ENCODE data around the gene SNX21. TPM values are rescaled to one million over a fixed set of nuclear protein-coding genes. Genes with fewer than 3 reads are reported as not detected.

SNX21 gene
- total RNA-seq, 4 donors from 2014 or later, result 45.9 to 76.3 (median 59.7) TPM

GRCh38 chr20:45863543-45864470, 30.2 kb downstream of the SNX21 start:
- TF ChIP-seq, protein P1, sequence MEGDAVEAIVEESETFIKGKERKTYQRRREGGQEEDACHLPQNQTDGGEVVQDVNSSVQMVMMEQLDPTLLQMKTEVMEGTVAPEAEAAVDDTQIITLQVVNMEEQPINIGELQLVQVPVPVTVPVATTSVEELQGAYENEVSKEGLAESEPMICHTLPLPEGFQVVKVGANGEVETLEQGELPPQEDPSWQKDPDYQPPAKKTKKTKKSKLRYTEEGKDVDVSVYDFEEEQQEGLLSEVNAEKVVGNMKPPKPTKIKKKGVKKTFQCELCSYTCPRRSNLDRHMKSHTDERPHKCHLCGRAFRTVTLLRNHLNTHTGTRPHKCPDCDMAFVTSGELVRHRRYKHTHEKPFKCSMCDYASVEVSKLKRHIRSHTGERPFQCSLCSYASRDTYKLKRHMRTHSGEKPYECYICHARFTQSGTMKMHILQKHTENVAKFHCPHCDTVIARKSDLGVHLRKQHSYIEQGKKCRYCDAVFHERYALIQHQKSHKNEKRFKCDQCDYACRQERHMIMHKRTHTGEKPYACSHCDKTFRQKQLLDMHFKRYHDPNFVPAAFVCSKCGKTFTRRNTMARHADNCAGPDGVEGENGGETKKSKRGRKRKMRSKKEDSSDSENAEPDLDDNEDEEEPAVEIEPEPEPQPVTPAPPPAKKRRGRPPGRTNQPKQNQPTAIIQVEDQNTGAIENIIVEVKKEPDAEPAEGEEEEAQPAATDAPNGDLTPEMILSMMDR (IDR thresholded peaks at IDR 0.05), result no peak
- no peak for TF ChIP-seq POLR2A (IDR thresholded peaks at IDR 0.05)
- no peak for TF ChIP-seq EP300 (IDR thresholded peaks at IDR 0.05)
- no peak for TF ChIP-seq POLR2AphosphoS5 (IDR thresholded peaks at IDR 0.05)
- H3K4me3 ChIP-seq, result no peak overlapping the region
- H3K27me3 ChIP-seq, result no peaks in the 10 kb centered on the region
- no peaks in the 10 kb centered on the region for H3K9me3 ChIP-seq
- no peaks in the 10 kb centered on the region for H3K36me3 ChIP-seq
- WGBS, 2 donors (ENCODE audit: low coverage in 1 of 2), result 81 to 90% methylated on average over 6 to 7 of the region's 7 CpGs
- ATAC-seq, result no peak
- H3K27ac ChIP-seq, result no peak overlapping the region
- peaks cover 0 to 15% (median 0%) of the 10 kb centered on the region in 3 donors for H3K4me1 ChIP-seq

DNA sequence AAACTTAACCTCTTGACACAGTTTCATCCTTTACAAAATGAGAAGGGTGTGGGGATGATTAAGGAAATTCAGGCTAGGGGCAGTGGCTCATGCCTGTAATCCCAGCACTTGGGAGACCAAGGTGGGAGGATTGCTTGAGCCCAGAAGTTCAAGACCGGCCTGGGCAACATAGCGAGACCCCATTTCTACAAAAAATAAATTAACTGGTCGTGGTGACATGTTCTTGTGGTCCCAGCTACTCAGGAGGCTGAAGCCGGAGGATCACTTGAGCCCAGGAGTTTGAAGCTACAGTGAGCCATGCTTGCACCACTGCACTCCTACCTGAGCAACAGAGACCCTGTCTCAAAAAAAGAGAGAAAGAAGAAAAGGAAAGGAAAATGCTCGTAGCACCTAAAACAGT, 32.9 kb downstream of the SNX21 start:
- H3K27ac ChIP-seq, result no peak overlapping the region
- no peak for TF ChIP-seq POLR2A (IDR thresholded peaks at IDR 0.05)
- TF ChIP-seq EP300 (IDR thresholded peaks at IDR 0.05), result no peak
- TF ChIP-seq, protein P1 (IDR thresholded peaks at IDR 0.05), result no peak
- TF ChIP-seq POLR2AphosphoS5 (IDR thresholded peaks at IDR 0.05), result no peak
- peaks cover 0 to 15% (median 0%) of the 10 kb centered on the region in 3 donors for H3K4me1 ChIP-seq
- H3K4me3 ChIP-seq, result no peak overlapping the region
- no peaks in the 10 kb centered on the region for H3K36me3 ChIP-seq
- H3K27me3 ChIP-seq, result no peaks in the 10 kb centered on the region
- no peak for ATAC-seq
- H3K9me3 ChIP-seq, result no peaks in the 10 kb centered on the region
- 96 to 100% methylated on average over 4 of the region's 5 CpGs for WGBS, 2 donors (ENCODE audit: low coverage in 1 of 2)

GRCh38 chr20:45867136-45867818, 33.7 kb downstream of the SNX21 start:
- H3K27me3 ChIP-seq, result no peaks in the 10 kb centered on the region
- H3K4me3 ChIP-seq, result no peak overlapping the region
- peak overlapping the region in 2 of 4 donors; percentile 1 to 29 for H3K27ac ChIP-seq
- H3K4me1 ChIP-seq, result peaks cover 0 to 15% (median 0%) of the 10 kb centered on the region in 3 donors
- no peak for ATAC-seq
- WGBS, 2 donors (ENCODE audit: low coverage in 1 of 2), result 51 to 77% methylated on average over 2 to 6 of the region's 6 CpGs
- peaks cover 0 to under 1% of the 10 kb centered on the region in 2 donors for H3K36me3 ChIP-seq
- H3K9me3 ChIP-seq, result no peaks in the 10 kb centered on the region
- no peak for TF ChIP-seq EP300 (IDR thresholded peaks at IDR 0.05)
- TF ChIP-seq POLR2AphosphoS5 (IDR thresholded peaks at IDR 0.05), result no peak
- no peak for TF ChIP-seq POLR2A (IDR thresholded peaks at IDR 0.05)
- TF ChIP-seq, protein P1 (IDR thresholded peaks at IDR 0.05), result no peak

GRCh38 chr20:45867819-45868176, 34.2 kb downstream of the SNX21 start:
- peaks cover 0 to 15% (median 0%) of the 10 kb centered on the region in 3 donors for H3K4me1 ChIP-seq
- no peak overlapping the region for H3K4me3 ChIP-seq
- peaks cover 0 to 6% of the 10 kb centered on the region in 2 donors for H3K36me3 ChIP-seq
- no peaks in the 10 kb centered on the region for H3K27me3 ChIP-seq
- ATAC-seq, result no peak
- H3K9me3 ChIP-seq, result no peaks in the 10 kb centered on the region
- peak overlapping the region in 2 of 4 donors; percentile 1 to 29 for H3K27ac ChIP-seq
- TF ChIP-seq POLR2AphosphoS5 (IDR thresholded peaks at IDR 0.05) (no peak), EP300 (IDR thresholded peaks at IDR 0.05) (no peak)
- TF ChIP-seq, protein P1 (IDR thresholded peaks at IDR 0.05), result no peak
